GM21528 (cell line): Measurements from ENCODE around the gene CYP3A5.

Experiments used
- ATAC-seq: cut with Tn5 transposase; IDR thresholded peaks from one replicate; pipeline ENCODE4 v1.9.1; 2021; ENCODE audit warnings: mild to moderate bottlenecking, moderate library complexity; ENCODE audit not compliant: unreplicated experiment, low FRiP score

CYP3A5 gene

DNA sequence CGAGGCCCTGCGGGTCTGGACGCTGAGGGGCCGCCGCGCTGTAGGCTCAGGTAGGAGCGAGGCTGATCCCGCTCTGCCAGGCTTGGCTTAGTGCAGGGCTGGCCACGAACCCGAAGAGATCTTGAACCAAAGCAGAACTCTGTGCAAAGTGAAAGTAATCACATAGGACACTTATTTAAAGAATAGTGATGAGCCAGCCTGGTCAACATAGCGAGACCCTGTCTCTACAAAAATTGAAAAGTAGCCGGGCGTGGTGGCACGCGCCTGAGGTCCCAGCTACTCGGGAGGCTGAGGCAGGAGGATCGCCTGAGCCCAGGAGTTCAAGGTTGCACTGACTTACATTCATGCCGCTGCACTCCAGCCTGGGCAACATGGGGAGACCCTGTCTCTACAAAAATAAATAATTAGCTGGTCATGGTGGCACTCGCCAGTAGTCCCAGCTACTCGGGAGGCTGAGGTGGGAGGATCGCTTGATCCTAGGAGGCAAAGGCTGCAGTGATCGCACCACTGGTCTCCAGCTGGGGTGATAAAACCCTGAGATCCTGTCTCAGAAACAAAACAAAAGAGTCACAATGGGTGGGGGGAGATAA lies 62.5 kb downstream of the CYP3A5 start:
- peak; percentile 47 for ATAC-seq

DNA sequence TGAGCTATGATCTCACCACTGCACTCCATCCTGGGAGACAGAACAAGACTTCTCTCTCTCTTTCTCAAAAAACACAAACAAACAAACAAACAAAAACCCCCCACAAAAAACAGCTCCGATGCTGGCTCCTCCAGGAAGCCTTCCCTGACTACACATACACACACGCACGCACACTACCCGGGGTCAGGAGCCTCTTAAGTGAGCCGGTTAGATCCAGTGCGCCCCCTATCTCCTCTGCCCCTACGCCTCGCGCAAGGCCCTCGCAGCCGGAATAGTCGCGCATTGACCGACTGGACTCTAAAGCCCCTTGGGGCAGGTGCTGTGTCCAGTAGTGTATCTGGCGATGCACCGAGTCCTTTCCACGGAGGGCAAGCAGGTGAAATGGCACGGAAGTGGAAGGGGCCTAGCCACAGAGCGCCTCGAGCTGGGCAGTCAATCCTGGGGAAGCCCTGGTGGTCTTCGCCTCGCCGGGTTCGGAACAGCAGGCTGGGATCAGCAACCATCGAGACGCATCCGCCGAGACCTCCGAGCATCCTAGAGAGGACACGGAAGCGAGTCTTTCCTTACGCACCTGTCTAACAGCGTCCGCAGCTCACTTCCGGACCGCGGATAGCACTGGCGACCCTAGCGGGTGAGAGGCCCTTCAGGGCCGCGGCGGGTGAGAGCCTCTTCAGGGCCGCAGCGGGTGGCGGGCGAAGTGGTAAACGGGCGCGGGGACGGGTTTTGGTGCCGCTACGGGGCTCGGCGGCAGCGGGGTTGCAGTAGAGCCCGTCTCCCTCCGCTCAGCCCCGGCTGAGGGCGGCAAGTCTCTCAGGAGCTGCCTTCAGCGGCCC lies 63.2 kb downstream of the CYP3A5 start, which contains the start of gene ZSCAN25:
Gene ZSCAN25 (plus strand): TSS at position 588 of the 833 bp plus-strand sequence. CDS start 2,661 bp downstream, outside the sequence.
- ATAC-seq, result peak; percentile 92

DNA sequence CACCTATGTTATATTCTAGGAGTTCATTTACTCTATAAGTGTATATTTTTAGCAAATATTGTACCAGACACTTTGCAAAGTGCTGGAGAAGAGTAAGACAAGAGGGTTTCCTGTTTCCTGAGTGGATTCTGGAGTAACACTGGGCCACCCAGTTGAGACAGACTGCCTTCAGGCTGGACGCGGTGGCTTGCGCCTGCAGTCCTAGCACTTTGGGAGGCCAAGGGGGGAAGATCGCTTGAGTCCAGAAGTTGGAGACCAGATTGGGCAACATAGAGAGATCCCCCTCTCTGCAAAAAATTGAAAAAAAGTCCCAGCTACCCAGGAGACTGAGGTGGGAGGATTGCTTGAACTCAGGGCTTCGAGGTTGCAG lies 63.8 kb downstream of the CYP3A5 start:
- no peak for ATAC-seq

DNA sequence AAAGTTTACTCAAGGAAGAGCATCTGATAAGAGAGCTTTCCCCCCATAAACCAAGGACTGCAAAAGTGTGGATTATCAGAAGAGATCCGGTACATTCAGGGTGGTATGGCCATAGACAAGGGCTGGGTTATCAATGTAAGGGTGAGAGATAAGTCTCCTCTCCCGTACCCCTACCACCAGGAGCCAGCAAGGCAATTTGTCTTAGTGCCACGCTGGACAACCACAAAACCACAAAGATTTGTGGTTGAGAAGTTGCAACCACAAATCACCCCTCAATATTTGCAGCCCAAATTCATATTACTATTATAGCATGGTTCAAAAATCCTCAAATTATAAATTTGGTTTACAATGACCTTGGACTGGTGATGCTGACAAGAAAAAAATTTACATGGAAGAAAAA lies 65.3 kb downstream of the CYP3A5 start:
- no peak for ATAC-seq

DNA sequence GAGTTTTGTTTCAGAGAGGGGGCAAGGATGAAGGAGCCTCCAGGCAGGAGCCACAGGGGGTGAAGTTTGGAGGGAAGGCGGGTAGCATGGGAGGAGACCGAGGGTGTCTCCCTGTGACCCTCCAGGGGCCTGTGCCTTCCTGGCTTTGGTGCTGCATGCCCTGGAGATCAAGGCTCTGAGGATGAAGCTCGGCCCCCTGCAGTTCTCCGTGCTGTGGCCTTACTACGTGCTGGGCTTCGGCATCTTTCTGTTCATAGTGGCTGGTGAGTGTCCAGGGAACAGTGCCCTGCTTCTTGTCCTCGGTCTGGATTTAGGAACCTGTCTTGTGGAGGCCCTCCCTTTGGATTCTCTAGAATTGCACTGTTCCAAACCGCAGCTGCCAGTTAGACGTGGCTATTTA lies 72.2 kb downstream of the CYP3A5 start:
- ATAC-seq, result no peak

DNA sequence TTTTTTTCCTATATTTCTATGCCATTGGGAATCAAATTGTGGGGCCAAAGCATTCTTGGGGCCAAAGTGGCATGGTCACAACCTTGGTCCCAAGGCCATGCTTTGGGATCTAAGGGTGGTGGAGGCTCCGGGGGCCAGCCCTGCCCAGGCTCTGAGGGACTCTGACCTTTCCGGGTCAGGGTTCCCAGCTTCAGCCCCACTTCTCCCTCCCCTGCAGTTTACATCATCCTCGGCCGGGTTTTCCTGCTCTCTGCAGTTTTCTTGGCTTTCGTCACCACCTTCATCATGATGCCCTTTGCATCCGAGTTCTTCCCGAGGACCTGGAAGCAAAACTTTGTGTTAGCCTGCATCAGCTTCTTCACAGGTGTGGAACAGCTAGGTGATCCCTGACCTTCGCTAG lies 73.3 kb downstream of the CYP3A5 start:
- ATAC-seq, result no peak

DNA sequence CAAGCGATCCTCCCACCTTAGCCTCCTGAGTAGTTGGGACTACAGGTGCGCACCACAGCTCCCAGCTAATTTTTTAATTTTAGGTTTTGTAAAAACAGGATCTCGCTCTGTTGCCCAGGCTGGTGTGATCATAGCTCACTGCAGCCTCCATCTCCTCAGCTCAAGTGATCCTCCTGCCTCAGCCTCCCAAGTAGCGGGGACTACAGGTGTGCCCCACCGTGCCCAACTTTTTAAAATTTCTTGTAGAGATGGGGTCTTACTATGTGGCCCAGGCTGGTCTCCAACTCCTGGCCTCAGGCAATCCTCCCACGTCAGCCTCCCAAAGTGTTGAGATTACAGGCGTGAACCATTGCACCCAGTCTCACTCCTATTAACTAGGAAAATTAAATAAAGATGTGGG lies 74.3 kb downstream of the CYP3A5 start:
- ATAC-seq, result no peak

DNA sequence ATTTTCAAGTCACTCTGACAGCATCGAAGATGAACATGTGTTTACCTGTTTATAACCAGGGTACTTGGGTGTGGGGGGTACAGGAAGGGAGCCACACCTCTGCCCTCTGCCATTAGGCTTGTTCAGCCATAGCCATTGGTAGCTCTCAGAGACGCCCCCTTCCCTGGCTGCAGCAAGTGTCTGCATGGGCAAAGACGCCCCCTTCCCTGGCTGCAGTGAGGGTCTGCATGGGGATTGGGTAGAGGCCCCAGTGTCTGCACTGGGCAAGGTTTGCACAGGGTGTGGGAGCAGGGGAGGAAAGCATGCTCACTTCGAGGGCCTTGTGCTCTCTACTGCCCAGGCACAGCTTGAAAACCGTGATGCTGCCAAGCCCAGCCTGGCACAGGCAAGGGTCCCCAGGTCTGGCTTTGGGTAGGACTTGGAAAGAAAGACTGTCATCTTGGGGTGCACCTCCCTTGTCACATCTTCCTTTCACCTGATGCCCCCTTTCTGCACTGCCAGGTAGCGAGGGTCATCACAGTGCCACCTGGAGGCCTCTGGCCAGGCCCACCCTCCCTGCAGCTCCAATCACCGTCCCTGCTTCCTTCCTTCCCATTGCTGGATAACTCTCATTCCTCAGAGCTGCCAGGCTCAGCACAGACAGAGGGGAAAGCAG lies 78.0 kb downstream of the CYP3A5 start:
- no peak for ATAC-seq

DNA sequence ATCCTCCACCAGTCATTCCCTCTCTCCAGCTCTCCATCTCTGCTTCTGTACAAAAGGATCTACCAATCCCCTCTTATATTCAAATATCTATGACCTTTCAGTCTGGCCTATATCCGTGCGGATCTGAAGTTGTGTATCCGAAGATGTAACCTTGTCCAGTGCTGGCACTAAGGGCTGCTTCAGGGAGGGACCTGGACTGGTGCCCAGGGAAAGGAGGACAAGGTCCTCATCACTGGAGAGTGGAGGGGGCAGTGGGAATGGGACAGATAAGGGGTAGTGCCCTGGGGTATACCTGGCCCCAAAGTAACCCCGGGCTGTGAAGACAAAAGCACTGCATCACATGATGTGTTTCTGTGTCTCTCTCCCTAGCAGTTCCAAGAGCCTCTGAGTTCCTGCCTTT lies 80.0 kb downstream of the CYP3A5 start:
- no peak for ATAC-seq
